K562 treated with DMSO at 1 percent for 12 hours (cell line): ENCODE measurements around the gene KCNN2. TPM values are rescaled to one million over a fixed set of nuclear protein-coding genes. Genes with fewer than 3 reads are reported as not detected.

ENCODE experiments used
- total RNA-seq: library from RNA; unstranded; fragments of 300-600 nt; gene quantifications from 2 replicates; pipeline ENCODE4 v1.2.3, GENCODE V29; 2022; ENCODE audit not compliant: insufficient read depth

Gene KCNN2
- not detected in 2 replicates for total RNA-seq

DNA sequence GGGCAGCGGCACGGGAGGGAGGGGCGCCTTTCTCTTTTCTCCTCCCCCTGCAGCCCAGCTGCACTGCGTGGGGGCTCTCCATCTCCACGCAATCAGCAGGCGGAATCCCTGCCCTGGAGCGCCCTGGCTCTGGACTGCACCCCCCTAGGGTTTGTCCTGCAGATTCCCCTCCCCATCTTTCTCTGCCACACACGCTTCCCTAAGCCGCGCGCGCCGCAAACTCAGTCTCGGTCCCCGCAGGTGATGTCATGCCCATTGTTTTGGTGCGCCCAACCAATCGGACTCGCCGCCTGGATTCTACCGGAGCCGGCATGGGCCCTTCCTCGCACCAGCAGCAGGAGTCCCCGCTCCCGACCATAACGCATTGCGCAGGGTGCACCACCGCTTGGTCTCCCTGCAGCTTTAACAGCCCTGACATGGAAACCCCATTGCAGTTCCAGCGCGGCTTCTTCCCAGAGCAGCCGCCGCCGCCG is at the start of gene KCNN2:
Gene KCNN2, plus strand, starts transcription at position 347 of the 473 bp plus-strand sequence. Its CDS starts 70 bp downstream, at position 417.

